HepG2 (cell line): Measurements from ENCODE around the gene LAMB4. TPM values are rescaled to one million over a fixed set of nuclear protein-coding genes. Genes with fewer than 3 reads are reported as not detected.

Source experiments
- ATAC-seq: fragments of 200-7000 bp; cut with Tn5 transposase; 3 replicates; pipeline ENCODE4 v1.9.1; 2020; ENCODE audit warnings: mild to moderate bottlenecking, moderate library complexity
- BruUV-seq: library from RNA; stranded (reverse); fragments of 400-500 nt; replicated peaks from 2 replicates; lab custom pipeline; 2021; lab: Mats Ljungman, UMichigan
- CTCF ChIA-PET: fragments of 300-600 bp; formaldehyde crosslinking; extraction: SDS; loops from one replicate; lab custom pipeline; 2021; ENCODE audit warnings: low total read pairs, inconsistent platforms, low intra/inter-chr PET ratio; lab: Yijun Ruan, JAX
- POLR2A ChIA-PET: fragments of 350-600 bp; sonication (Branson Sonifier 250); formaldehyde crosslinking; loops from one replicate; lab custom pipeline; 2020; ENCODE audit warnings: antibody characterized with exemption, inconsistent platforms; lab: Yijun Ruan, JAX
- DNase-seq: peaks from one replicate; pipeline ENCODE4 v3.0.0-alpha.2; 2015; ENCODE audit warnings: low spot score
- FAIRE-seq: peaks from 3 replicates; lab custom pipeline; 2011; peaks lifted over from hg19 to GRCh38; lab: Jason Lieb, UNC
- H2AFZ ChIP-seq: one replicate; pipeline ENCODE4 v1.6.1; 2011; ENCODE audit warnings: low read length, inconsistent platforms
- H3K27ac ChIP-seq: fragments of 300-600 bp; 3 replicates; pipeline ENCODE4 v1.8.0; 2011; ENCODE audit warnings: mixed run types, mild to moderate bottlenecking, mixed read lengths, low read length, inconsistent platforms; ENCODE audit not compliant: insufficient read depth; ENCODE audit errors: extremely low read length
- H3K27me3 ChIP-seq, 2 experiments: fragments of 200-600 bp in 1 of 2; 2 replicates in 1 of 2; 3 replicates in 1 of 2; pipeline versions ENCODE4 v1.6.0 to v1.8.0; 2011; ENCODE audit warnings: low read length in 2 of 2, mild to moderate bottlenecking in 2 of 2, moderate library complexity in 2 of 2, inconsistent platforms in 1 of 2; ENCODE audit not compliant: insufficient read depth in 2 of 2, control insufficient read depth in 1 of 2
- H3K36me3 ChIP-seq, 2 experiments: fragments of 200-600 bp in 1 of 2; replicated peaks in 1 of 2; 2 replicates in 1 of 2; 3 replicates in 1 of 2; pipeline versions ENCODE4 v1.5.1 to v1.8.0; 2011; ENCODE audit warnings: low read length in 2 of 2, inconsistent platforms in 1 of 2; ENCODE audit not compliant: insufficient read depth in 2 of 2, control insufficient read depth in 1 of 2
- H3K4me1 ChIP-seq: 2 replicates; pipeline ENCODE4 v1.5.1; 2012; ENCODE audit warnings: low read length, inconsistent platforms; ENCODE audit not compliant: insufficient read depth
- H3K4me2 ChIP-seq: 2 replicates; pipeline ENCODE4 v1.6.0; 2011; ENCODE audit warnings: low read depth, low read length, inconsistent platforms
- H3K4me3 ChIP-seq, 3 experiments: fragments of 200-600 bp in 1 of 3; sonication (generic), shearing (Covaris generic) in 1 of 3; replicated peaks in 1 of 3; 2 replicates each; pipeline ENCODE4 v1.5.1; 2011 to 2016; ENCODE audit warnings: low read length in 3 of 3, inconsistent platforms in 2 of 3, low read depth in 2 of 3, mild to moderate bottlenecking in 2 of 3, control low read depth in 1 of 3, mixed read lengths in 1 of 3; ENCODE audit not compliant: insufficient read depth in 1 of 3
- H3K79me2 ChIP-seq: one replicate; pipeline ENCODE4 v1.6.1; 2011; ENCODE audit warnings: low read length, inconsistent platforms; ENCODE audit not compliant: insufficient read depth
- H3K9ac ChIP-seq: 2 replicates; pipeline ENCODE4 v1.6.0; 2011; ENCODE audit warnings: mild to moderate bottlenecking, low read depth, low read length, inconsistent platforms; ENCODE audit not compliant: insufficient read depth
- H3K9me3 ChIP-seq: 2 replicates; pipeline ENCODE4 v1.5.1; 2012; ENCODE audit warnings: mild to moderate bottlenecking, low read length
- H4K20me1 ChIP-seq: 2 replicates; pipeline ENCODE4 v1.6.0; 2011; ENCODE audit warnings: inconsistent platforms, mild to moderate bottlenecking, low read length, moderate library complexity; ENCODE audit not compliant: insufficient read depth
- ETS1 ChIP-seq: sonication (generic); formaldehyde crosslinking; IDR thresholded peaks from 2 replicates; pipeline ENCODE4 v1.4.0; 2020; ENCODE audit warnings: missing genetic modification reagents
- MIXL1 ChIP-seq: IDR thresholded peaks from 2 replicates; pipeline ENCODE4 v1.6.1; 2016
- NAIF1 ChIP-seq: sonication (generic); formaldehyde crosslinking; IDR thresholded peaks from 2 replicates; pipeline ENCODE4 v1.5.0; 2020; ENCODE audit warnings: mild to moderate bottlenecking, missing genetic modification reagents, borderline replicate concordance
- TFDP1 ChIP-seq: IDR thresholded peaks from 2 replicates; pipeline ENCODE4 v1.6.1; 2016; ENCODE audit warnings: missing compliant biosample characterization, missing genetic modification reagents, borderline replicate concordance
- ZNF12 ChIP-seq: sonication (generic); formaldehyde crosslinking; IDR thresholded peaks from 2 replicates; pipeline ENCODE4 v1.5.0; 2020; ENCODE audit warnings: missing genetic modification reagents
- ZNF275 ChIP-seq: sonication (generic); formaldehyde crosslinking; IDR thresholded peaks from 2 replicates; pipeline ENCODE4 v1.8.0; 2022; ENCODE audit warnings: missing genetic modification reagents, mild to moderate bottlenecking, inconsistent platforms, borderline replicate concordance
- ZNF773 ChIP-seq: sonication (generic); formaldehyde crosslinking; IDR thresholded peaks from 2 replicates; pipeline ENCODE4 v1.4.0; 2020; ENCODE audit warnings: missing genetic modification reagents, borderline replicate concordance
- WGBS: methylation state at CpG from one replicate; pipeline ENCODE4 v1.1.6; 2017; ENCODE audit warnings: low lambda C conversion rate; 5-methylcytosine and 5-hydroxymethylcytosine counted together
- in situ Hi-C: cut with HindIII; loops from 2 replicates; pipeline ENCODE4 v1.10.0; 2017; ENCODE audit warnings: low pct_unique_long_range_greater_than_20kb; ENCODE audit not compliant: extremely low pct_ligation_motif_present
- intact Hi-C: fragments of 100-400 bp; cut with micrococcal nuclease; formaldehyde crosslinking; loops from one replicate; pipeline ENCODE4 v1.10.0; 2022; ENCODE audit not compliant: unreplicated experiment
- polyA plus RNA-seq, 8 experiments: library from polyadenylated mRNA; depleted of rRNA in 3 of 8; stranded (reverse) in 7 of 8; unstranded in 1 of 8; fragments of >200 nt; fragmentation: Illumina TruSeq in 4 of 8; extraction: Trizol in 4 of 8; gene quantifications; 2 replicates each; pipeline versions ENCODE4 v1.2.1 to v1.2.3, GENCODE V29; 2011 to 2016; ENCODE audit warnings: low read depth in 4 of 8, missing spikeins in 1 of 8, mixed read lengths in 1 of 8; ENCODE audit not compliant: insufficient read depth in 1 of 8
- total RNA-seq, 5 experiments: library from RNA; depleted of rRNA; stranded (reverse); fragments of >200 nt; fragmentation: Illumina TruSeq; extraction: Trizol; gene quantifications; 2 replicates each; pipeline ENCODE4 v1.2.3, GENCODE V29; 2016; ENCODE audit warnings: low read depth in 1 of 5

The LAMB4 gene
- total and polyA plus RNA-seq, 2 of the 13 experiments (the other 11 are each of a cell fraction or from before 2014, with no cell fraction given) = 0.05 TPM; not detected in 1

- TF ChIP-seq TFDP1 (no peak), ETS1 (CRISPR knock-in tag) (no peak), NAIF1 (CRISPR knock-in tag) (no peak)
These were observed 40.1 kb upstream of the LAMB4 start (continued) for GRCh38 chr7:108170251-108170650.

- CTCF ChIA-PET = no interaction called here
- H3K27ac ChIP-seq = no peak overlapping the region
- no peak for ATAC-seq
These were observed 37.3 kb upstream of the LAMB4 start for GRCh38 chr7:108167460-108167859.

More at GRCh38 chr7:108167460-108167859, 37.3 kb upstream of the LAMB4 start:
- H3K4me3 ChIP-seq = no peak overlapping the region
- H3K9ac ChIP-seq = no peak overlapping the region
- no peaks in the 10 kb centered on the region for H4K20me1 ChIP-seq
- no peaks in the 10 kb centered on the region for H3K9me3 ChIP-seq
- no TSS peak for BruUV-seq
- no peak for DNase-seq
- no peak for FAIRE-seq
- intact Hi-C loops (no loop called here), in situ Hi-C loops (no loop called here)
- no peak overlapping the region for H3K4me2 ChIP-seq
- no peaks in the 10 kb centered on the region for H3K27me3 ChIP-seq
- no peak overlapping the region for H2AFZ ChIP-seq
- H3K36me3 ChIP-seq = no peaks in the 10 kb centered on the region
- TF ChIP-seq ZNF12 (no peak), ZNF275 (CRISPR knock-in tag) (no peak), MIXL1 (CRISPR knock-in tag) (no peak), ZNF773 (CRISPR knock-in tag) (no peak)
- TF ChIP-seq, all 625 proteins: peak for 0
- POLR2A ChIA-PET = no interaction called here
- H3K79me2 ChIP-seq = no peaks in the 10 kb centered on the region
- H3K4me1 ChIP-seq = no peaks in the 10 kb centered on the region
- WGBS = 45% methylated on average over 7 of the region's 7 CpGs
